ENCODE results near the gene CYP4A22.

The CYP4A22 gene

DNA sequence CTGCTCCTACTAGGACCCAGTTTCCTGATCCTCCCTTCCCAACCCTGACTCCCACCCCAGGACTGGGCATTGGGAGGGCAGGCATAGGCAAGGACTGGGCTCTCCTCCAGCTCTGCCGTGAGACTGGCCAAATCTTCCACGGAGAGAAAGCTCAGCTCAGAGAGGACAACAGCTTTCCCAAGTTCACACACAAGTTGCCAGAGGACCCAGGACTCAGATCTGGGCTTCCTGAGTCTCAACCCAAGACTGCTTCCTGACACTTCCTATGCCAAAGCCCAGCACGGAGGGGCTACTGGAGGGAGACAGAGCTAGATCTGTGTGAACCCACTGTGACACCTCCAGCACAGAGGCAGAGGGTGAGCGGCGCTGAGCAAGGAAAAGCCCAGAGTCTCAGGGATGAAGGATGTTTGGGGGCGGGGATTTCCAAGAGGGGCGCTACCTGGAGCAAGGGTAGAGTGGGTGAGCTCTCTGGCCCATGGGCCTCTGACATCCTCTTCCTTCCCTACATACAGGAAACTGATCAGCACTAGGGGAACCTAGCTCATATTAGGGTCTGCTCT, 45.5 kb downstream of the CYP4A22 start:
- TF ChIP-seq CTCF (IDR thresholded peaks at IDR 0.05; ENCODE audit: insufficient read depth, missing control alignments) = no peak

DNA sequence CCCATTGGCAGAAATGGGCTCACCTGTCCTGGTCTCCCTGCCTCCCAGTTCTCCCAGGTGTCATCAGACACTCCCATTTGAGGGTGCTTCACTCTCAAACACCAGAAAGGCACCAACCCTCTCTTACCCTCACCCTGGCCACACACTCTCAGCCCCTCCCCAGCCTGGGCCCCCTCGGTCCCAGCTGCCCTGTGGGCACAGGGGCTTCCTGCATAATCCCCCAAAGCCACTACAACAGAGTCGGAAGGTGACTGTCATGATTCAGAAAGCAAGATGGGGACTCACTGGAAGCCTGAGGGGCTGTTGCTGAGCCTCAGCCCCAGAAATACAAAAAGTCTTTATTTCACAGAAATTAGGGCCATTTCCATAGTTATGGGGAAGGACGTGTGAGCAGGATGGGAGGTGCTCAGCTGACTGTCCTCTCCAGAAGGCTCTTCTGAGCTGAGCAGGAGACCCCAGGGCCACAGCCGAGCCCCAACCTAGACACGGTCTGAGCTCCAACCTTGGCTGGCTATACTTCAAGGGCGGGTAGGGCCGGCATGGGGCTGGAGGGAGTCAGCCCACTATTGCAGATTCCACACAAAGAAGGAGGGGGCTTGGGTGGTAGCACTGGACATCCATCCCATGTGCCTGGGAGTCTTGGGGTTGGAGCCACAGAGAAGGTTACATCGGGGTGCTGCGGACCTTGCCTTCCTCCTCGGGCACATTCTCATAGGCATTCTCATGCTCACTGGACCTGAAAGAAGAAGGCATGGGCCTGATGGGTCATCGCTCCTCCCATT, 46.3 kb downstream of the CYP4A22 start:
- DNase-seq (ENCODE audit: insufficient read length, low spot score) = no peak
- no peak for TF ChIP-seq CTCF (IDR thresholded peaks at IDR 0.05; ENCODE audit: insufficient read depth, missing control alignments)
- no peak for FAIRE-seq

More for the DNA sequence above, 45.5 kb downstream of the CYP4A22 start:
- DNase-seq (ENCODE audit: insufficient read length, low spot score) (no peak), FAIRE-seq (no peak)

DNA sequence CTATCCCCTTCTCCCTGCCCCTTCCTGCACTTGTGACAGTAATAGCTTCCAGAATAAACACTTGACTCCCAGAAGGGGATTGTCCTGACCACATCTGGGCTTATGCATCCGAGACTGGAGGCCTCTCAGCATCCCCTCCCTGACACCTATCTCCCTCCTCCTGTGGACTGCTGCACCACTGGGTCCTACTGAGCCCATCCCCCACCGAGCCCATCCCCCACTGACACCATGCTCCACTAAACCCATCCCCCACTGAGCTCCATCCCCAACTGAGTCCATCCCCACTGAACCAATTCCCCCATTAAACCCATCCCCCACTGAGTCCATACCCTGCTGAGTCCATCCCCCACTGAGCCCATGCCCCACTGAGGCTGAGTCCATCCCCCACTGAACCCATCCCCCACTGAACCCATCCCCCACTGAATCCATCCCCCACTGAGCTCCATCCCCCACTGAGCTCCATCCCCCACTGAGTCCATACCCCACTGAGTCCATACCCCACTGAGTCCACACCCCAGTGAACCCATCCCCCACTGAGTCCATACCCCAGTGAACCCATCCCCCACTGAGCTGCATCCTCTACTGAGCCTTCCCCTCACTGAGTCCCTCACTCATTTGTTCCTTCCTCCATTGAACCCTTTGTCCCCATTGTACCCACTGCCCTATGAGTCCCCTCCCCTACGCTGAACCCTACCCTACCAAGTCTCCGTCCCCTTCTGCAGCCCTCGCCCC, 47.0 kb downstream of the CYP4A22 start:
- no peak for DNase-seq (ENCODE audit: insufficient read length, low spot score)
- no peak for FAIRE-seq

GRCh38 chr1:47184822-47185677, 47.8 kb downstream of the CYP4A22 start:
- no peak for TF ChIP-seq CTCF (IDR thresholded peaks at IDR 0.05; ENCODE audit: insufficient read depth, missing control alignments)
- FAIRE-seq (no peak), DNase-seq (ENCODE audit: insufficient read length, low spot score) (no peak)

More for the DNA sequence above, 47.0 kb downstream of the CYP4A22 start:
- no peak for TF ChIP-seq CTCF (IDR thresholded peaks at IDR 0.05; ENCODE audit: insufficient read depth, missing control alignments)

DNA sequence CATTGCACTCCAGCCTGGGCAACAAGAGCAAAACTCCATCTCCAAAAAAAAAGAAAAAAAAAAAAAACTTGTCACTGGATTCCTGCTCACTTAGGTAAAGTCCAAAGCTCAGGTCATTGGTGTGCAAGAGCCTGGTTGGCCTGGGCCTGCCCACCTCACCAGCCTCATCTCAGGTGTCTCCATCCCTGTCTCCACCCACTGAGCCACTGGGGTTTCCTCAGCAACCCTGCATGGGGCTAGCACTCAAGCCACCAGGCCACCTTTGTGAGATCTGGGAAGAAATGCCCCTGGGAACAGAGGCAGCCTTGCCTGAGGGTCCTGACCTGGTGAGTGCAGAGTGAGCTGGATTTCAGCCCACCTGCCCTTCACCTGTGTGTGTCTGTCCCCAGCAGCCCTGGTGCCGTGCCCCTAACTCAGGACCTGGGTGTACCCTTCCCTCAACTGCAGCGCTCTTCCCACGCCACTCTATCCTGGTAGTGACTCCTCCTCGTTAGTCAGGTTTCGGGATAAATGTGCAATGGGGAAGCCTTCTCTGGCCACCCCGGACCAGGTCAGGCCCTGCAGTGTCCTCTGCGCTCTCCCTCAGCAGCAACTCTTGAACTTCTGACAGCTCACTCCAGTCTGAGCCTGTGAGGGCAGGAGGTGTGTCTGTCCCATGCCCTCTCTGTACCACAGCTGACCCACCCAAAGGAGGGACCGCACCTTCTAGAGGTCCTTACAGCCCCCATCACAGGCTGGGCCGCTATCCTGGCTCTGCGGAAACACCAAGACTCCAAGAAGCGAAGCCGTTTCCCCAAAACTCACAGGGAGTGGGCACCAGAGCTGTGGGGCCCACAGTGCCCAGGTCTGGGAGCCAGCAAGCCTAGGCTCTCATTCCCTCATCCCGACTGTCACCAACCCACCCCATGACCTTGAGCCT, 49.3 kb downstream of the CYP4A22 start:
- no peak for TF ChIP-seq CTCF (IDR thresholded peaks at IDR 0.05; ENCODE audit: insufficient read depth, missing control alignments)

More for the DNA sequence above, 49.3 kb downstream of the CYP4A22 start:
- DNase-seq (ENCODE audit: insufficient read length, low spot score) = no peak
- no peak for FAIRE-seq
